HG03045 (cell line): ENCODE measurements around the gene GCK.
"Not testable (repeated sequence)": the region's sequence is repeated elsewhere in the genome, so short reads cannot be mapped to it uniquely, and the experiment has no call there.

Source experiments
- ATAC-seq: cut with Tn5 transposase; IDR thresholded peaks from one replicate; pipeline ENCODE4 v1.9.1; 2021; ENCODE audit warnings: mild to moderate bottlenecking, moderate library complexity; ENCODE audit not compliant: unreplicated experiment

GCK gene

GRCh38 chr7:44144968-44145478 lies 44.2 kb downstream of the GCK start:
- no peak for ATAC-seq

GRCh38 chr7:44144426-44144967 lies 44.7 kb downstream of the GCK start:
- ATAC-seq = no peak

DNA sequence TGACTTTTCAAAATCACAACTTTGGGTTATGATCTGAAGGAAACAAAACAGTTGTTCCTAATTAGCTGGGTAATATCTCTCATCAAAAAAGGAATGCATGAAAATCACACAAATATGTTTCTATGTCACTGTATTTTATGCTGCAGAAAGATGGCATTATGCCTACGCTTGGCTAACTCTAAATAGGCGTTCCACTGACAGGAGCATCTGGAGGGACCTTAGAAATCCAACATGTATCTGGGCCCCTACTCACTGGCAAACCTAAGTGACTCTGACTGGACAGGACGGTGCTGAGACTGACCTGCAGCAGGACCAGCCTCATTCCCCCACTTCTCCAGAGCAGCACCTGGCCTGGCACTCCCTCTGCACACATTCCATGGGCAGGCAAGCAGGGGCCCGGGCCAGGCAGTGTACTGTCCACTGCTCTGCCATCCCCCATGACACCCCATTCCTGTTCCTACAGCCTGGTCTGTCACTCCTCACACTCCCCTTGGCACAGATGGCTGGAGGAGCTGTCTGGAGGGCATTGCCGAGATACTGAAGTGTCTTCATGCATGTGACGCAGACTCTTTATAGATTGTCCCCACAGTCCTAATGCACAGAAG lies 45.5 kb downstream of the GCK start:
- ATAC-seq = no peak

GRCh38 chr7:44142028-44142427 lies 47.2 kb downstream of the GCK start:
- ATAC-seq = no peak

- no peak for ATAC-seq
Observed at GRCh38 chr7:44141221-44141850, 47.9 kb downstream of the GCK start, which contains the start of gene MYL7. TSS of gene MYL7 (minus strand) at chr7:44141332. CDS start at chr7:44141305, 27 bp downstream.

DNA sequence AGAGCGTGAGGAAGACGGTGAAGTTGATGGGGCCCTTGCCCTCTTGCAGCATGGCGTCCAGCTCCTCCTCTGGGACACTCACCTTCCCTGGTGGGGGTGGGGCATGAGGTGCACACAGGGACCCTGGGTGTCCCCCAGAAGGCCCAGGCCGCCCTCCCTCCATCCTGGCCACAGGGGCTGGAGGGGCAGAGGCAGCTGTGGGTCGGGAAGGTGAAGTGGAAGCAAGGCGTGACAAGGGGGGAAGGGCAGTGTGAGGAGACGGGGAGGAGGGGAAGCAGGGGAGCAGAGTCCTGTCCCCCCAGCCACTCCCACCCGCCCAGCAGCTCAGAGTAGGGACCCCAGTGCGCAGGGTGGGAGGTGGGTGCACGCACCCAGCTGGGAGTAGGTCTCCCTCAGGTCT lies 48.9 kb downstream of the GCK start:
- ATAC-seq = no peak

DNA sequence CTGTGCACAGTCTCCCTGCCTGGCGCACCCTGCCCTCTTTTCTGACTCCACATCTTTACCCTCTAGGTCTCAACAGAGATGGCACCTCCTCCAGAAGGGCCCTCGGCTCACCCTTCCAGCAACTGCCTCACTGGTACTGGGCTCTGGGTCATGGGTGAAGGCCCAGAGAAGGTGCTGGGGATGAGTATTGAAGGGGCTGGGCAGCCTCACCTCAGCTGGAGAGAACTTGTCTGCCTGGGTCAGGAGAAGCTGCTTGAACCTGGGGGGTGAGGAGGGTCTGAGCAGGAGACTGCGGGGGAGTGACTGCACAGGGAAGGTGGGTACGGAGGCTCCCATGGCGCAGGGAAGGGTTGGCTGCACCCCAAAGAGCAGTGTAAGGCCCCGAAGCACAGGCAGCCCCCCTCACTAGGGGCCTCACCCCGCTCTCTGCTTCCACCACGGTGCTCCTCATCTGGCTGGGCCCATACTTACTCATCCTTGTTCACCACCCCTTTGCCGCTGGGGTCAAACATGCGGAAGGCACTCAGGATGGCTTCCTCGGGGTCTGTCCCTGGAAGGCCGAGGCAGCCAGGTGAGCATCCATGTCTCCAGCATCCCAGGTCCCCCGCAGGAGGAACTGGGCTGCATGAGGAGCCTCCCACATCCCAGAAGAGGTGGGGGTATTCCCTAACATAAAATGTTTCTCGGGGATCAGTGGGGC lies 49.8 kb downstream of the GCK start:
- ATAC-seq = no peak

GRCh38 chr7:44138698-44139097 lies 50.5 kb downstream of the GCK start:
- ATAC-seq = no peak

DNA sequence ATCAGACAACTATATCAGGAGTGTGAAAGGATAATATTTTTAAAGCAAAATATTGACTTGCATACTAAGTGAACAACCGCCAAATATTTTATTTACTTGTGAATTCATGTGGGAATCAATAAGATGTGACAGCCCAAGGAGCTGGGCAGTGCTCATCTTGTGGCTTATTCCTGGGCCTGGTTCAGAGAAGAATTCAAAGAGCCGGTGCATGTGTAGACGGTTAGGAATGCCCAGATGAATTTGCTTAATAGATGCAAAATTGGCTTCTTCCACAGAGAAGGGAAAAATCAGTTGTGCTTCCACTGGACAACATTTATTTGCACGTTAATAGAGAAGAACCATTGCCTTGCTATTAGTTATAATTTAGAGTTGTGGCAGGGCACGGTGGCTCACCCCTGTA lies 52.5 kb downstream of the GCK start:
- ATAC-seq = no peak

- no peak for ATAC-seq
Observed at GRCh38 chr7:44134943-44135628, 54.2 kb downstream of the GCK start.

- no peak for ATAC-seq
Observed at GRCh38 chr7:44133295-44133694, 55.9 kb downstream of the GCK start.

DNA sequence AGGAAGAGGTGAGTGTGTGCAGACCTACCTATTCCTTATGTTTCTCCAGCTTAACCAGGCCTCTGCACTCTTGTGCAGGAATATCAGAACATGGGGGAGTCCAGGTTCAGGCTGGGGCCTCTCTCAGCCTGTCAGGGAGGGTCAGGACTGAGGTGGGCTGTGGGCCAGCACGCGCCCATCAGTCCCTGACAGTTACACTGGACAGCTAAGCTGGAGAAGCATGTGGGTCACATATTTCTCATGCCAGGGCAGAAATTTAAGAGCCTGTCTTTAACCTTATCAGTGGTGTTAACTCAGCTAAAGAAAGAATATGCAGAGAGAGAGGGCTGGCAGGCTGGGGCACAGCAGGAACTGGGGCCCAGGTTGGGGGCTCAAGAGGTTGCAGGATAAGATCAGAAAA lies 57.2 kb downstream of the GCK start:
- no peak for ATAC-seq

DNA sequence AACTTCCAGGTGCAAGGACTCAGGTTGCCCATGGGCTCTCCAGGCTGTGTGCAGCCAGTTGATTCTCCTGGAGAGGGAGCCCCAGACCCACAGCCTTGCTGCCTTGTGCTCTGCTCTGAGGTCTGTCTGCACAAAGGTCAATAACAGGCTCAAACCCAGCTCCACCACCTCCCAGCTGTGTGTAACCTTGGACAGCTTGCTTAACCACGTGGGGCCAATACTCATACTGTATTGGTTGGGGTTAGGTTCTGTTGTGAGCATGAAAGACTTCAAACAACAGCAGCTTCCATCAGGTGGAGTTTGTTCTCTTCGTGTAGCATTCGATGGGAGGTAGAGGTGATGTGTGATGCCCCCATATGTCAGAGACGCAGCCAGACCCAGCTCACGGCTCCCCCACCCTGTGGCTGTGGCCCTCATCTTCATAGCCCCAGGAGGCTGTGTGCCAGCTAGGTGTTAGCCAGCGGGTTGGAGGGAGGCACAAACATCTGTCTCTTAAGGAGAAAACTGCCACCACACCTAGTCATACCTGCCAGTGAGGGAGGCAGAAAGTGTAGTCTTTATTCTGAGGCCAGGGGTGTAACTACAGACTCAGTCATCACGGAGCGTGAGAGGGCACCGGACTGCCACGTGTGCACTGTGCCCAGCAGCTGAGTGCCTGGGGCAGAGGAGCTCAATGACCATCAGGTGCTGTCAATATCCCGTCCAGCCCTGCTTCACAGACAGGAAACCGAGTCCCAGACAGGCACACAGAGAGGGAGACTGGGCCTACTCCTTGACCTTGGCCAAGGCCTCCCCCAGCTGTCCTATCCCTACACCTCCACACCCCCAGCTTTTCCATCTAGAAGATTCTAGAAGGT lies 57.8 kb downstream of the GCK start:
- no peak for ATAC-seq

- ATAC-seq = no peak
Observed at GRCh38 chr7:44128721-44129582, 60.3 kb downstream of the GCK start.

GRCh38 chr7:44127161-44127560 lies 62.1 kb downstream of the GCK start:
- no peak for ATAC-seq

GRCh38 chr7:44126574-44126973 lies 62.7 kb downstream of the GCK start:
- ATAC-seq = not testable (repeated sequence)

DNA sequence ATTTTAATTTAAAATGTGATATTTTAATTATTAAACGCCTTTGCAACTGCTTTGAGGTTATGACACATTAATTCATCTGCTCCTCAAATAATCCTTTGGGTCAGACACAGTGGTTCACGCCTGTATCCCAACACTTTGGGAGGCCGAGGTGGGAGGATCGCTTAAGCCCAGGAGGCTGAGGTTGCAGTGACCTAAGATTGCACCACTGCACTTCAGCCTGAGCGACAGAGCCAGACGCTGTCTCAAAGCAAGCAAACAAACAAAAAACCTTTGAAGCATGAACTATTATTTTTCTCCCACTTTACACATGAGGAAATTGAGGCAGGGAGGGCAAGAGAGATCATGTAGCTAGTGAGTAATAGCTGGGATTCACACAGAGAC lies 64.4 kb downstream of the GCK start:
- ATAC-seq = no peak

DNA sequence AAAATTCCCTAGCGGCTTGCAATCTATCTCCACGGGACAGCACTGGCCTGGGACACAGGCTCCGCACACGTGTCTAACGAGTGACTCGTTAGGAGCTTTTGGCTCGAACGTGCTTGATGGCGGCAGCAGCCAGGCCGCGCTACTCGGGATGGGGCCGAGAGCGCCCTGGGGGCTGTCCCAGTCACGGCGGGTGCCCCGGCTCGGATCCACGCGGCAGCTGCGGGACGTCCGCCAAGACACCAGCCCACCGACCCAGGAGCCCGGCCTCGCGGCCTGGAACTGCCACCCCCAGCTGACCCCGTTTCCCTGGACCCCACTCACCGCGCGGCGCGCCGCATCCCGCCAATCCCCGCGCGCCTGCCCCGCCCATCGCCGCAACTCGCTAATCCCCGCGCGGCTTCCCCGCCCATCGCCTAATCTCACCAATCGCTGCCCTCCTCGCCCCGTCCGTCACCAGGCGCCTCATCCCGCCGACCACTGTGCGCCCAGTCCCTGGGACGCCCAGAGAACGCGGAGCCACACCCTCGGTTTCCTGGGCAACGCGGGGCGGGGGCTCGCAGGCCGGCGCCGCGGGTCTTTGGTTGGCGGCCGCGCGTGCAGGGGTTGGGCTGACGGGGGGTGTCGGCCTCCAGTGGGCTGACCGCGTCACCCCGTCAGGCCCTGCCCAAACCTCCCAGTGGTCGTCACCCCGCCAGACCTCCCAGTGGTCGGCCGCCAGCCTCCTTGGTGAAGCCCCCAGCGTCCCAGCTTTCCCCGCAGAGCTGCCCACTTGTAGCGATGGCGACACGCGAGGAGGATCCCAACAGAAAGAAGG lies 65.8 kb downstream of the GCK start, which contains the start of gene POLD2:
POLD2 (minus strand) TSS at position 359 of the 814 bp plus-strand sequence. CDS start 1,495 bp downstream, outside the sequence.
- peak; percentile 99 for ATAC-seq
